K562 (cell line): ENCODE results near the gene SLC45A3. TPM values are rescaled to one million over a fixed set of nuclear protein-coding genes. Genes with fewer than 3 reads are reported as not detected.

ENCODE experiments used
- ATAC-seq: fragments of 200-7000 bp; cut with Tn5 transposase; 3 replicates; pipeline ENCODE4 v1.9.1; 2020; ENCODE audit warnings: moderate library complexity
- BruUV-seq: library from RNA; stranded (reverse); fragments of 400-500 nt; replicated peaks from 2 replicates; lab custom pipeline; 2021; lab: Mats Ljungman, UMichigan
- CTCF ChIA-PET: fragments of 300-600 bp; formaldehyde crosslinking; extraction: SDS; loops from one replicate; lab custom pipeline; 2021; ENCODE audit warnings: low intra/inter-chr PET ratio; lab: Yijun Ruan, JAX
- POLR2A ChIA-PET: fragments of 300-600, 350-650 bp; sonication (Branson Sonifier 250); formaldehyde crosslinking; extraction: SDS; loops from one replicate; lab custom pipeline; 2021; ENCODE audit warnings: antibody characterized with exemption, inconsistent platforms; lab: Yijun Ruan, JAX
- DNase-seq, 4 experiments: peaks; one replicate each; pipeline versions ENCODE4 v3.0.0 to v3.0.0-alpha.2; 2011 to 2018; ENCODE audit warnings: low spot score in 3 of 4, mixed read lengths in 3 of 4; ENCODE audit errors: extremely low read depth in 1 of 4
- FAIRE-seq: peaks from 2 replicates; lab custom pipeline; 2011; peaks lifted over from hg19 to GRCh38; lab: Jason Lieb, UNC
- H2AFZ ChIP-seq: 2 replicates; pipeline ENCODE4 v1.6.0; 2011; ENCODE audit warnings: low read depth, low read length, control low read depth, inconsistent platforms
- H3K27ac ChIP-seq: fragments of 200-600 bp; 3 replicates; pipeline ENCODE4 v1.8.0; 2011; ENCODE audit warnings: low read depth, mild to moderate bottlenecking, control low read depth, inconsistent platforms, low read length, moderate library complexity, mixed read lengths; ENCODE audit errors: extremely low read depth
- H3K27me3 ChIP-seq, 2 experiments: fragments of 300-600 bp in 1 of 2; 2 replicates in 1 of 2; 3 replicates in 1 of 2; pipeline versions ENCODE4 v1.6.0 to v1.8.0; 2011; ENCODE audit warnings: inconsistent platforms in 2 of 2, low read length in 2 of 2, mild to moderate bottlenecking in 1 of 2, mixed read lengths in 1 of 2, moderate library complexity in 1 of 2; ENCODE audit not compliant: control insufficient read depth in 2 of 2, insufficient read depth in 2 of 2
- H3K36me3 ChIP-seq: fragments of 300-600 bp; 3 replicates; pipeline ENCODE4 v1.8.0; 2011; ENCODE audit warnings: mild to moderate bottlenecking, low read length, inconsistent platforms; ENCODE audit not compliant: control insufficient read depth, insufficient read depth
- H3K4me1 ChIP-seq, 2 experiments: fragments of 200-600 bp in 1 of 2; replicated peaks in 1 of 2; 2 replicates in 1 of 2; 3 replicates in 1 of 2; pipeline versions ENCODE4 v1.5.1 to v1.8.0; 2011; ENCODE audit warnings: inconsistent platforms in 2 of 2, low read length in 2 of 2, mild to moderate bottlenecking in 1 of 2, mixed read lengths in 1 of 2, moderate library complexity in 1 of 2; ENCODE audit not compliant: control insufficient read depth in 2 of 2, insufficient read depth in 2 of 2
- H3K4me2 ChIP-seq: 2 replicates; pipeline ENCODE4 v1.6.1; 2011; ENCODE audit warnings: low read length, control low read depth, inconsistent platforms, mixed read lengths; ENCODE audit not compliant: insufficient read depth
- H3K4me3 ChIP-seq: fragments of 200-600 bp; sonication (generic), shearing (Covaris generic); 2 replicates; pipeline ENCODE4 v1.5.1; 2016; ENCODE audit warnings: control low read depth, inconsistent platforms
- H3K79me2 ChIP-seq: fragments of 200-600 bp; 3 replicates; pipeline ENCODE4 v1.8.0; 2011; ENCODE audit warnings: low read length, inconsistent platforms; ENCODE audit not compliant: control insufficient read depth, insufficient read depth
- H3K9ac ChIP-seq, 2 experiments: 2 replicates each; pipeline versions ENCODE4 v1.6.0 to v1.6.1; 2011; ENCODE audit warnings: low read depth in 2 of 2, low read length in 2 of 2, control low read depth in 1 of 2, inconsistent platforms in 1 of 2, mild to moderate bottlenecking in 1 of 2, mixed read lengths in 1 of 2; ENCODE audit not compliant: insufficient read depth in 1 of 2
- H3K9me1 ChIP-seq: one replicate; pipeline ENCODE4 v1.6.0; 2011; ENCODE audit warnings: inconsistent platforms, mild to moderate bottlenecking, low read length, moderate library complexity; ENCODE audit not compliant: control insufficient read depth, insufficient read depth
- H3K9me3 ChIP-seq: replicated peaks from 2 replicates; pipeline ENCODE4 v1.5.1; 2011; ENCODE audit warnings: low read depth, low read length, inconsistent platforms; ENCODE audit not compliant: control insufficient read depth, insufficient read depth
- H4K20me1 ChIP-seq: replicated peaks from 2 replicates; pipeline ENCODE4 v1.6.1; 2011; ENCODE audit warnings: low read length, inconsistent platforms, mixed read lengths; ENCODE audit not compliant: control insufficient read depth, insufficient read depth
- FOXJ2 ChIP-seq: fragments of 200-800 bp; sonication (Bioruptor generic); IDR thresholded peaks from 2 replicates; pipeline ENCODE4 v1.6.1; 2016; ENCODE audit warnings: missing genetic modification characterization, missing compliant biosample characterization
- GATA2 ChIP-seq: sonication (generic); formaldehyde crosslinking; IDR thresholded peaks from 2 replicates; pipeline ENCODE4 v1.4.0; 2020; ENCODE audit warnings: mild to moderate bottlenecking, missing genetic modification reagents
- GATAD2A ChIP-seq: fragments of 450-650 bp; IDR thresholded peaks from 2 replicates; pipeline ENCODE4 v1.6.1; 2017
- JUND ChIP-seq, 2 experiments: IDR thresholded peaks; 2 replicates in 1 of 2; 3 replicates in 1 of 2; pipeline ENCODE4 v1.6.1; 2011; ENCODE audit warnings: borderline replicate concordance in 2 of 2, low read depth in 2 of 2, low read length in 2 of 2, improper control_type of control experiment in 1 of 2, missing biosample characterization in 1 of 2, missing genetic modification characterization in 1 of 2, missing genetic modification reagents in 1 of 2
- LEF1 ChIP-seq: fragments of 450-650 bp; IDR thresholded peaks from 2 replicates; pipeline ENCODE4 v1.6.1; 2016; ENCODE audit warnings: mild to moderate bottlenecking
- PRMT5 ChIP-seq: sonication (generic); formaldehyde crosslinking; IDR thresholded peaks from 2 replicates; pipeline ENCODE4 v1.5.0; 2020; ENCODE audit warnings: missing genetic modification reagents
- SMAD3 ChIP-seq: fragments of 450-650 bp; formaldehyde crosslinking; conservative IDR thresholded peaks from 2 replicates; pipeline ENCODE4 v1.4.0; 2020; ENCODE audit warnings: mild to moderate bottlenecking
- SREBF2 ChIP-seq: sonication (generic); formaldehyde crosslinking; IDR thresholded peaks from 2 replicates; pipeline ENCODE4 v1.4.0; 2020; ENCODE audit warnings: mild to moderate bottlenecking, missing genetic modification reagents
- ZBTB8A ChIP-seq: fragments of 450-650 bp; IDR thresholded peaks from 2 replicates; pipeline ENCODE4 v1.6.1; 2018; ENCODE audit warnings: mild to moderate bottlenecking, moderate library complexity; ENCODE audit not compliant: partially characterized antibody
- ZFPM2 ChIP-seq: fragments of 250-450 bp; sonication (Bioruptor Pico); IDR thresholded peaks from 2 replicates; pipeline ENCODE4 v1.5.1; 2022; ENCODE audit warnings: mild to moderate bottlenecking
- ZNF146 ChIP-seq: IDR thresholded peaks from one replicate; pipeline ENCODE4 v1.6.1; 2018; ENCODE audit warnings: missing compliant biosample characterization; ENCODE audit not compliant: unreplicated experiment
- WGBS: fragments of 100-300 bp; shearing (Covaris generic); methylation state at CpG from one replicate; pipeline ENCODE4 v1.1.6; 2016; ENCODE audit warnings: low coverage, mixed read lengths; ENCODE audit not compliant: insufficient coverage; ENCODE audit errors: missing lambda C conversion rate; 5-methylcytosine and 5-hydroxymethylcytosine counted together
- in situ Hi-C: fragments of 300-500 bp; cut with MboI; formaldehyde crosslinking; loops from 4 replicates; pipeline ENCODE4 v1.15.0; 2018; ENCODE audit warnings: inconsistent platforms, mixed read lengths
- intact Hi-C: fragments of 100-400 bp; cut with micrococcal nuclease; formaldehyde crosslinking; loops from 2 replicates; pipeline ENCODE4 v1.14.2; 2022
- polyA plus RNA-seq, 8 experiments: library from polyadenylated mRNA; depleted of rRNA in 4 of 8; stranded (reverse) in 5 of 8; unstranded in 3 of 8; fragments of >200 nt; fragmentation: Nextera tagmentation in 2 of 8; fragmentation: Illumina TruSeq in 1 of 8; extraction: Ambion mirVana in 2 of 8; extraction: Trizol in 1 of 8; gene quantifications; 2 replicates each; pipeline versions ENCODE4 v1.2.1 to v1.2.3, GENCODE V29; 2011 to 2014; ENCODE audit warnings: inconsistent platforms in 1 of 8, missing spikeins in 1 of 8
- total RNA-seq, 7 experiments: library from RNA; depleted of rRNA in 6 of 7; stranded (reverse); fragments of >200 nt in 6 of 7; fragmentation: Illumina TruSeq in 2 of 7; extraction: Trizol in 2 of 7; gene quantifications; 2 replicates each; pipeline versions ENCODE4 v1.2.1 to v1.2.3, GENCODE V29; 2011 to 2021; ENCODE audit warnings: low replicate concordance in 1 of 7
- TF ChIP-seq, protein P1 (sequence below): sonication (generic); formaldehyde crosslinking; IDR thresholded peaks from 2 replicates; pipeline ENCODE4 v1.8.0; 2023; ENCODE audit warnings: missing genetic modification reagents, mild to moderate bottlenecking, borderline replicate concordance

The SLC45A3 gene
- total and polyA plus RNA-seq, 9 of the 15 experiments (the other 6 are each of a cell fraction or from before 2014, with no cell fraction given): 0.06 to 3.3 (median 1.3) TPM

DNA sequence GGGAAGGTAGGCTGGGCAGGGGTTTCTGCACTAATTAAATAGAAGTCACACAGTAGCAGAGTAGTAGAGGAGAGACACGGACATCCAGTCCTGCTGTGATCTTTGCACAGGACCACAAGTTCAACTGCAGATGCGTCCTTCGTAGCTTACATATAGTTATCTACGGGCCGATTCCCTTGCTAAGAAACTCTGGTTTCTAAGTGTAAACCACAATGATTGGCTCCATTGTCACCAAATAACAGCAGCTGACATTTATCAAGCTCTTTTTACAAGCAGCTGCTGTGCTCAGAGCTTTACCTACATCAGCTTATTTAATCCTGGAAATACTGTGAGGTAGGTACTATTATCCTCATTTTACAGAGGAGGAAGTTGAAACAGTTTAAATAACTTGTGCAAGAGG is 3.1 kb downstream of the SLC45A3 start:
- no peak for ATAC-seq
- H2AFZ ChIP-seq: no peak overlapping the region
- no peak overlapping the region for H3K9ac ChIP-seq
- in situ Hi-C loops: no loop called here
- TF ChIP-seq FOXJ2 (tag) (no peak), JUND (IDR thresholded peaks at IDR 0.05; ENCODE audit: borderline replicate concordance, low read depth, low read length) (no peak), JUND (tag; IDR thresholded peaks at IDR 0.05; ENCODE audit: borderline replicate concordance, low read depth, low read length) (no peak), GATA2 (no peak), ZNF146 (CRISPR knock-in tag) (no peak), GATAD2A (no peak), ZBTB8A (no peak), PRMT5 (CRISPR knock-in tag) (no peak), ZFPM2 (no peak), LEF1 (no peak), SMAD3 (CRISPR knock-in tag) (no peak), SREBF2 (CRISPR knock-in tag) (no peak)
- TF ChIP-seq, protein P1, sequence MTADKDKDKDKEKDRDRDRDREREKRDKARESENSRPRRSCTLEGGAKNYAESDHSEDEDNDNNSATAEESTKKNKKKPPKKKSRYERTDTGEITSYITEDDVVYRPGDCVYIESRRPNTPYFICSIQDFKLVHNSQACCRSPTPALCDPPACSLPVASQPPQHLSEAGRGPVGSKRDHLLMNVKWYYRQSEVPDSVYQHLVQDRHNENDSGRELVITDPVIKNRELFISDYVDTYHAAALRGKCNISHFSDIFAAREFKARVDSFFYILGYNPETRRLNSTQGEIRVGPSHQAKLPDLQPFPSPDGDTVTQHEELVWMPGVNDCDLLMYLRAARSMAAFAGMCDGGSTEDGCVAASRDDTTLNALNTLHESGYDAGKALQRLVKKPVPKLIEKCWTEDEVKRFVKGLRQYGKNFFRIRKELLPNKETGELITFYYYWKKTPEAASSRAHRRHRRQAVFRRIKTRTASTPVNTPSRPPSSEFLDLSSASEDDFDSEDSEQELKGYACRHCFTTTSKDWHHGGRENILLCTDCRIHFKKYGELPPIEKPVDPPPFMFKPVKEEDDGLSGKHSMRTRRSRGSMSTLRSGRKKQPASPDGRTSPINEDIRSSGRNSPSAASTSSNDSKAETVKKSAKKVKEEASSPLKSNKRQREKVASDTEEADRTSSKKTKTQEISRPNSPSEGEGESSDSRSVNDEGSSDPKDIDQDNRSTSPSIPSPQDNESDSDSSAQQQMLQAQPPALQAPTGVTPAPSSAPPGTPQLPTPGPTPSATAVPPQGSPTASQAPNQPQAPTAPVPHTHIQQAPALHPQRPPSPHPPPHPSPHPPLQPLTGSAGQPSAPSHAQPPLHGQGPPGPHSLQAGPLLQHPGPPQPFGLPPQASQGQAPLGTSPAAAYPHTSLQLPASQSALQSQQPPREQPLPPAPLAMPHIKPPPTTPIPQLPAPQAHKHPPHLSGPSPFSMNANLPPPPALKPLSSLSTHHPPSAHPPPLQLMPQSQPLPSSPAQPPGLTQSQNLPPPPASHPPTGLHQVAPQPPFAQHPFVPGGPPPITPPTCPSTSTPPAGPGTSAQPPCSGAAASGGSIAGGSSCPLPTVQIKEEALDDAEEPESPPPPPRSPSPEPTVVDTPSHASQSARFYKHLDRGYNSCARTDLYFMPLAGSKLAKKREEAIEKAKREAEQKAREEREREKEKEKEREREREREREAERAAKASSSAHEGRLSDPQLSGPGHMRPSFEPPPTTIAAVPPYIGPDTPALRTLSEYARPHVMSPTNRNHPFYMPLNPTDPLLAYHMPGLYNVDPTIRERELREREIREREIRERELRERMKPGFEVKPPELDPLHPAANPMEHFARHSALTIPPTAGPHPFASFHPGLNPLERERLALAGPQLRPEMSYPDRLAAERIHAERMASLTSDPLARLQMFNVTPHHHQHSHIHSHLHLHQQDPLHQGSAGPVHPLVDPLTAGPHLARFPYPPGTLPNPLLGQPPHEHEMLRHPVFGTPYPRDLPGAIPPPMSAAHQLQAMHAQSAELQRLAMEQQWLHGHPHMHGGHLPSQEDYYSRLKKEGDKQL (CRISPR knock-in tag): no peak
- no peak for DNase-seq
- no peak for FAIRE-seq
- peaks cover 32 to 37% of the 10 kb centered on the region in 2 experiments for H3K4me1 ChIP-seq
- H4K20me1 ChIP-seq: no peaks in the 10 kb centered on the region; the same call in none of the 2 replicates
- BruUV-seq: no TSS peak
- CTCF ChIA-PET: no interaction called here
- POLR2A ChIA-PET: interaction anchor here (1.1 kb wide), 1 partner anchor 35 kb away, joined by 3 read pairs; no protein-coding TSS in a partner anchor
- no peak overlapping the region for H3K4me2 ChIP-seq
- no peaks in the 10 kb centered on the region for H3K36me3 ChIP-seq
- no peaks in the 10 kb centered on the region for H3K9me1 ChIP-seq
- H3K4me3 ChIP-seq: no peak overlapping the region
- intact Hi-C loops: loop anchor here (10.0 kb wide), 1 partner anchor 428 kb away; no protein-coding TSS in a partner anchor
- H3K27me3 ChIP-seq: no peaks in the 10 kb centered on the region
- H3K9me3 ChIP-seq: no peaks in the 10 kb centered on the region
- WGBS: 52% methylated on average over 5 of the region's 5 CpGs
- no peak overlapping the region for H3K27ac ChIP-seq
- no peaks in the 10 kb centered on the region for H3K79me2 ChIP-seq
